HG02759 (cell line): Measurements from ENCODE around the gene FBXL13.
"Not testable (repeated sequence)": the region's sequence is repeated elsewhere in the genome, so short reads cannot be mapped to it uniquely, and the experiment has no call there.

Source experiments
- ATAC-seq: cut with Tn5 transposase; IDR thresholded peaks from one replicate; pipeline ENCODE4 v1.9.1; 2021; ENCODE audit warnings: mild to moderate bottlenecking, moderate library complexity; ENCODE audit not compliant: unreplicated experiment

Gene FBXL13

DNA sequence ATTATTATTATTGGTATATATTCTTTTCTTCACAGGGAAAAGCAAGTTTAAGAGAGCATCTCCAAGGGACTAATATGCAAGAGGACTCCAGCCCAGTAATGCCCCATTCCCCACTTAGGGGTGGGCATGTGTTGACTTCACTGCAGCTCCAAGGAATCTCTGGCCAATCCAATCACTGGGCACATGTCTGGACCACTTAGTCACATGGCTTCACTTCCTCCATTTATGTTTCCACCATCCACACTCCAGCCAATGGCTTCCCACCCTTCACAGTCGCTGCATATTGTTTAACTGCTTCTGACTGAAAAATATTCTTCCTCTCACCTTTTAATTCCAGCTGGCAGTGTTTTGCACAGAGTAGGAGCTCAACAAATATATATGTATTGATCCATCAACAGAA is 43.6 kb downstream of the FBXL13 start:
- ATAC-seq: no peak

DNA sequence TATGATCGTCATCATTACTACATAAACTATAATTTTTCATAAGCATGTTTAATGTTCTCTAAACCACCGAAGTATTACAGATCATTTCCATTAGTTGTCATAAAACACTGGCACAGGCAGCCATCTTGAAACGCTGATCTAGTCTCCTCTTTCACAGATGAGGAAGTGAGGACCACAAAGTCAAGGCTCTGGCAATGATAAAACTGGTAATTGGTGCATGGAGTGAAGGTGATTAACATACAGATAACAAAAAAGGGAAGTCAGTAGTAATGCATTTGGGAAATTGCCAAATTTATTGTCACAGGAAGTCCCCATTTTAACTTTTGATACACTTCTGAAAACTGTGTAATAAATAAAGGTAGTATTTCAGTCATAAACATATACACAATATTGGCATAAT is 49.3 kb downstream of the FBXL13 start:
- no peak for ATAC-seq

DNA sequence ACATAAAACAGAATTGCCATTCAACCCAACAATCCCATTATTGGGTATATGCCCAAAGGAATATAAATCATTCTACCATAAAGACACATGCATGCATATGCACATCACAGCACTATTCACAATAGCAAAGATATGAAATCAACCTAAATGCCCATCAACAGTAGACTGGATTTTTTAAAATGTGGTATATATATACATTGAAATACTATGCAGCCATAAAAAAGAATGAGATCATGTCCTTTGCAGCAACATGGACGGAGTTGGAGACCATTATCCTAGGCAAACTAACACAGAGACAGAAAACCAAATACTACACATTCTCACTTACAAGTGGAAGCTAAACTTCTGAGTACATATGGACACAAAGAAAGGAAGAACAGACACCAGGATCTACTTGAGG is 51.0 kb downstream of the FBXL13 start:
- ATAC-seq: not testable (repeated sequence)

GRCh38 chr7:103021490-103021889 is 53.1 kb downstream of the FBXL13 start:
- not testable (repeated sequence) for ATAC-seq

DNA sequence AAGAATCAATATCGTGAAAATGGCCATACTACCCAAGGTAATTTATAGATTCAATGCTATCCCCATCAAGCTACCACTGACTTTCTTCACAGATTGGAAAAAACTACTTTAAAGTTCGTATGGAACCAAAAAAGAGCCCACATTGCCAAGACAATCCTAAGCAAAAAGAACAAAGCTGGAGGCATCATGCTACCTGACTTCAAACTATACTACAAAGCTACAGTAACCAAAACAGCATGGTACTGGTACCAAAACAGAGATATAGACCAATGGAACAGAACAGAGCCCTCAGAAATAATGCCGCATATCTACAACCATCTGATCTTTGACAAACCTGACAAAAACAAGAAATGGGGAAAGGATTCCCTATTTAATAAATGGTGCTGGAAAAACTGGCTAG is 53.7 kb downstream of the FBXL13 start:
- not testable (repeated sequence) for ATAC-seq

- ATAC-seq: not testable (repeated sequence)
Measured at GRCh38 chr7:103018295-103018694, 56.3 kb downstream of the FBXL13 start.

- no peak for ATAC-seq
Measured at GRCh38 chr7:103011650-103012049, 62.9 kb downstream of the FBXL13 start.

DNA sequence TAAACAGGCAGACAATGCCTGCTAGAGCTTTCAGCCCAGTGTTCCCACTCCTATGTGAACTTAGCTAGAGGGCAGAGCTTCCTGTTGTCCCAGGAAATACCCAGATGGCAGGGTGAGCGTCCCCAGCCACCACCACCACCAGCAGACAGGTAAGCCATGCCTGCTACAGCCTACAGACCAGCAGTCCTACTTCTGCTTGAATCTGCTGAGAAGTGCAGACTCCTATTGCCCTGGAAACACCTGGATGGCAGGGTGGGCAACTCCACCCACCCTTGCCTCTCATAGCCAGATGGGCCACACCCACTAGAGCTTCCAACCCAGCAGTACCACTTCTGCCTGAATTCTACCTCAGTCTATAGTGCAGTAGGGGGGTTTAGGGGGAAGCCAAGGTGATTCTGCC is 64.4 kb downstream of the FBXL13 start:
- ATAC-seq: no peak

GRCh38 chr7:103009466-103010185 is 65.0 kb downstream of the FBXL13 start:
- no peak for ATAC-seq

DNA sequence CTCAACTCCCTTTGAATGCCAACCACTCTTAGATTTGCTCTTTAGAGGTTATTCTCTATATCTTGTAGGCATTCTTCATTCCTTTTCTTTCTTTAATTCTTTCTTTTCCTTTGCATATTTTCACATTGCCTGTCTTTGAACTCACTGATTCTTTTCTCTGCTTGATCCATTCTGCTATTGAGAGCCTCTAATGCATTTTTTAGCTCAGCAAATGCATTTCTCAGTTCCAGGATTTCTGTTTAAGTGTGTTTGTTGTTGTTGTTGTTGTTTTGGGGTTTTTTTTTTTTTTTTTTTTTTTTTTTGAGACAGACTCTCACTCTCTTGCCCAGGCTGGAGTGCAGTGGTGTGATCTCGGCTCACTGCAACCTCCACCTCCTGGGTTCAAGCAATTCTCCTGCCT is 71.6 kb downstream of the FBXL13 start:
- ATAC-seq: no peak

- ATAC-seq: no peak
Measured at GRCh38 chr7:103001210-103001609, 73.4 kb downstream of the FBXL13 start.

- no peak for ATAC-seq
Measured at GRCh38 chr7:102996957-102997356, 77.6 kb downstream of the FBXL13 start.

- ATAC-seq: not testable (repeated sequence)
Measured at GRCh38 chr7:102995609-102996008, 79.0 kb downstream of the FBXL13 start.

DNA sequence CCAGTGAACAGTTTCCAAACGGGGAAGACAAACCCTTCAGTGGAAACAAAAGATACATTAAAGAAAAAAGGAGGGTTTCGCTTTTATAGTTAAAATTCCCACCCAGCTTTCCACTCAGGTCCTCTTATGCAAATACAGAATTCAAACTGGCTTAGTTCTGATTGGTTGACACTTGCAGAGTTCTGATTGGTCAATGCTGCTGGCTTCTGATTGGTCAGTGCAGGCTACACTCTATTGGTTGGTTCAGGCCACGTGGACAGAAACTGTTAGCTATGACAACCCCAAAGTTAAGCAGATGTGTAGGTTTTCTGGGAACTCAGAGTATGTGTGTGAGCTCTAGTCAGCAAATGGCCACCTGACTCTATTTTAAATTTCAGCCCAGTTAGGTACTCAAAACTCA is 80.0 kb downstream of the FBXL13 start:
- ATAC-seq: no peak

DNA sequence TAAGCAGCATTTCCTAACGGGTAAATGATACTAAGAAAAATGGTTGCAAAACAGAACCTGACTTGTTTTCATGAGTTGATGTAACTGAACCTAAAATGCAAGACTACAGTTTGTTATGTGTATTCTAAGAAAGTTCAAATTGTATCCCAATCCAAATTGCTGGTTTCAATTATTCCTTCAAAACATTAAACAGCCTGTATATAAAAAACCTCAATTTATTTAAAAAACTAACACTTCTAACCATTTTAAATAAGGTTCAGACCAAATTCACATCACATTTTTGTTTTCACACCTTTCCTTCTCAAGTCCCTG is 80.9 kb downstream of the FBXL13 start:
- ATAC-seq: no peak

DNA sequence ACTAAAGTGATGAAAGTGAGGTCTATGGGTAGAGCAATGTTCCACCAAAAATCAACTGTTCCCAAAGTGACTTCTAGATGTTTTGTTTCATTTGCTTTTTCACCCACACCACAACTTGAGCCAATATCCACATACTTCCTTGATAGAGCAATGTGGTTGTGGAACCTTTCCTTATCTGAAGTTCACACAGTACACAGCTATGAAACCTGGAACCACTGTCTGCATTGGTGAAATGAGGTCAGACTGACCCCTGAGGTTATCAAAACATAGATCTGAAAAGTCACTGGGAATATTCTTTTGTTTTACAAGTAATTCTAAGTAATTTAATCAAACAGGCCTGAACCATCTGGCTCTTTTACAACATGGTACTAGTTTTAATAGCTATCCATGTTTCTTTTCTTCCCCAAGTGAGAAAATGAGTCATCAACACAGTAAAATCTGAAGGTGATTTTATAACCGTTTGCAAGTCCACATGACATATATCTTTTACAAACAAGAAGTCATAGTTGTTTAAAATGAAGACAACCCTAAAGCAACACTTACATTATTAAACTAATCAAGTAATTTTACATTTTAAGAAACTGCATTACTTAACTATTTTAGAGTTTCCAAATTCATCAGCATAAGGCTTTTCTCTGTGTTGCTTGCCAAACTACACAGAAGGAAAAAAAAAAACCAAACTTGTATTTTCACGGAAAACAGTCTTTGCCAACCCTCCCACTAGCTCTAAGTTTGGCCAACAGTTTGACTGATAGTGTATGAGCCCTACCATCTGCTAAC is 81.5 kb downstream of the FBXL13 start:
- no peak for ATAC-seq

DNA sequence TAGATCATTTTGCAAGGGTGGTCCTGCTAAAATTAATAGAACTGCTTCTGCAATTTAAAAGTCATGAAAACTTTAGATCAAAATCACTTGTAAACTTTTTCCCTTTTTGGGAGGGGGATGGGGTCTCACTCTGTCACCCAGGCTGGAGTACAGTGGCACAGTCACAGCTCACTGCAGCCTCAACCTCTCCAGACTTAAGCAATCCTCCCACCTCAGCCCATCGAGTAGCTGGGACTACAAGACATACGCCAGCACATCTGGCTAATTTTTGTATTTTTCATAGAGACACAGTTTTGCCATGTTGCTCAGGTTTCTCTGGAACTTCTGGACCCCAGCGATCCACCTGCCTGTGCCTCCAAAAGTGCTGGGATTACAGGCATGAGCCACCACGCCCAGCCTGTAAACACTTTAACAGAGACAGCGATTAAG is 82.1 kb downstream of the FBXL13 start:
- no peak for ATAC-seq

DNA sequence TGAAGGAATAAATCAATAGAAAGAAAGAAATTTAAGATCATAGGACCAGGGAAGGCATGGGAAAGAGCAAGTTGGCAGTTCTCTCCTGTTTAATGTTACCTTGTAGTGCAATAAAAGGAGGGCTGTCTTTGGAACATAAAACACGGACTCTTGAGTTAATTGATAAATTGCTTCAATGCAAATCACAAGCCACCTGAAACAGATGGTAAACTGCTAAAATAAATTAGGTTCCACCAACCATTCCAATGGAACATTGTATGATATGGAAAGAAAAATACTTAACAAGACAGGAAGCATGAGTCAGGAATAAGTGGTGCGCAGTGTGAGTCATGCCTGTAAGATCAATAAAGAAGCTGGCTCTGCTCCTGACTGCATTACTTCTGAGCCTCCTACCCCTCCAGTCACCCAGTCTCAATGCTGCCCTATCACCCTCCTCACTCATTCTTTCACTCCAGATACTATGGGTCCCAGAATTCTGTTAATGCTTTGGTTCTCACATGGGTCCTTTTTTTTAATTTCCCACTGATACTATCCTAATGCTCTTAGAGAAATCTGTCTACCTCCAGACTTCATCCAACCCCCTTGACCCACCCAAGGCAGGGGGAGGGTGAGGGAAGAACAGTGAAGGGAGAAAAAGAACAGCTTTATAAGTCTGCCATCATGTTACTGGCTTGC is 82.9 kb downstream of the FBXL13 start:
- ATAC-seq: no peak

DNA sequence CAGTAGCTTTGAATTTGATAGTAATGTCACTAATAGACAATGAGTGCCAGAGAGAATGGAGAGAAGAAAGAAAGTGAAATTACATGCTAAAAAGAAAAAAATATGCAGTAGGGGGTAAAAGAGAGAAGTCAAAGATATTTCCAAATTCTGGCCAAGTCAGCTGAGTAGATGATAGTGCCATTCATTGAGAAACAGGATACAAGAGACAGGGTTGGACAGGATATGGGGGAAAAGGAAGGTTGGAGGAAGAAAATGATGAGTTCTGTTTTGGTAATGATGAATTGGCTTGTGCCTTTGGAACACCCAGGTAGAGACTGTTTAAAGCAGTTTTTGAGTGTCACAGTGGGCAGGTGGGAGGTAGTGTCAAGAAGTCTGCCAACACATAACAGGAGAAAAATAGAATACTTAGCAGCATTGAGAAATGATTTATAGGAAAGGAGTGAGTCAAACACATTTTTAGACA is 83.5 kb downstream of the FBXL13 start:
- no peak for ATAC-seq

DNA sequence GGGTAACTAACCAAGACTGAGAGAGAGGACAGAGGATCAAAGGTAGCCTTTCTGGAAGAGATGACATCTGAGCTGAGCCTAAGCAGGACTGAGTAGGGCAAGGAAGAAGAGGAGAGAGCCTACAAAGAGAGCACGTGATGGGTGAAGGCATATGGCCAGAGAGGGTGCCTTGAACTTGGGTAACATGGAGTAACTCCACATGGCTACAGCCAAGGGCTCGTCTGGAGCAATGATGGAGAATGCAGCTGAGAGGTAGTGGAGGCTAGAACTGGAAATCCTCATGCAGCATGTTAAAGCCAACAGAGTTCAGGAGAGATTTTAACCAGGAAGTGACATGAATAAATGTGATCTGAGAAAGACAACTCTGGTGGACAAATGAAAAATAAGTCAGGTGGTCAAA is 84.0 kb downstream of the FBXL13 start:
- ATAC-seq: no peak

DNA sequence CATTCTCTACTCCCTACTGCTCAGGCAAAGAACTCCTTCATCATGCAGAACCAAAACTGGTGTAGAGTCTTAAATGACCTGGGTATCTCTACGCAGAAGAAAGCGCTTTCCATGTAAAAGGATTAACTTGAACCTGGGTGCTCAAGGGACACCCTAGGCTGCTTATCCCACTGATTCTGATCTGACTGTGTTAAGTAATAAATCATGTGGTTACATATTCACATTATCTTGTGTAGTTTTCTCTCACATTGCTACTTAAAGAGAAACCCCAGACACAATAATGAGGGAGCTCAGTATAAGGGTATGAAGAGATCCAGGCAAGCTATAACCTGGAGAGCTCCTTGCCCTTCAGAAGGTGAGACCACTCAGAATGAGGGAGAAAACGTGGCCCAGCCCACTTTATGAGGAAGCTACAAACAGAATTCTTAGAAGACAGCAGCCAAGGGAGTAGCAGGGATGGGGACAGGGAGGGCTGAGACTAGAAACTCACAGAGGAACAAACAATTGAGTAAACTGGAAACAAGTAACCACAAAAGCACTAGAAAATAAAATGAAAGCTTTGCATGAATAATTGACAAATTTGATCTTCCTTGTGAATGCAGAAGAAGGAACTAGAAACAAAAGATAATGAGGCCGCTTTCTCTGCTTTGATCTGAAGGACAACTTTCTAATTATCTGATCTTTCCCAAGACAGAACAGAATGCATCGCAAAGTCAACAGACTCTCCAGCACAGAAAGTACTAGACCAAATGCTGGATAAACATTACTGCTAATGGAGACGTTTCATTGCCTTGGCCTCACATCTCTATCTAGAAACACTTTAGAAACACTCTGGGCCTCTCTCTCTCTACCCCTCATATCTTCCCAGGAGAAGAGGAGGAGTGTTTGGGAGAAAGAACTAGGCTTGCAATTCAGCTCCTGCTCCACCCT is 85.7 kb downstream of the FBXL13 start:
- no peak for ATAC-seq
